Stomach (tissue), 9 donors: Measurements from ENCODE around the gene PDF. TPM values are rescaled to one million over a fixed set of nuclear protein-coding genes. Genes with fewer than 3 reads are reported as not detected.

Experiments used
- DNase-seq, 2 donors: peaks; one replicate each; pipeline versions ENCODE4 v3.0.0 to v3.0.0-alpha.2; 2013 to 2019
- H3K27ac ChIP-seq, 5 donors: fragments of 200-600 bp in 4 of 5; sonication (generic) in 4 of 5; one replicate each; pipeline ENCODE4 v1.5.1; 2013 to 2019; ENCODE audit warnings: mild to moderate bottlenecking in 1 of 5, moderate library complexity in 1 of 5
- H3K27me3 ChIP-seq, 3 donors: fragments of 200-600 bp; sonication (generic); one replicate each; pipeline ENCODE4 v1.5.1; 2017 to 2019; ENCODE audit warnings: mixed run types in 1 of 3
- H3K36me3 ChIP-seq, 4 donors: fragments of 200-600 bp; sonication (generic); 1 replicate in 3 of 4; 2 replicates in 1 of 4; pipeline ENCODE4 v1.5.1; 2016 to 2019
- H3K4me1 ChIP-seq, 4 donors: fragments of 200-600 bp; sonication (generic); one replicate each; pipeline ENCODE4 v1.5.1; 2016 to 2019
- H3K4me3 ChIP-seq, 4 donors: fragments of 200-600 bp; sonication (generic) in 3 of 4; one replicate each; pipeline ENCODE4 v1.5.1; 2016 to 2019; ENCODE audit warnings: mild to moderate bottlenecking in 1 of 4
- H3K9me3 ChIP-seq, 4 donors: fragments of 200-600 bp; sonication (generic); one replicate each; pipeline ENCODE4 v1.5.1; 2016 to 2019
- CTCF ChIP-seq, 7 experiments: fragments of 450-650 bp in 4 of 7; fragments of 200-600 bp in 3 of 7; sonication (generic) in 3 of 7; IDR thresholded peaks; one replicate each; pipeline ENCODE4 v1.5.1; 2016 to 2019; ENCODE audit warnings: antibody characterized with exemption in 7 of 7, control low read depth in 2 of 7, mild to moderate bottlenecking in 1 of 7
- EP300 ChIP-seq: sonication (generic); formaldehyde crosslinking; IDR thresholded peaks from one replicate; pipeline ENCODE4 v1.6.1; 2017; ENCODE audit warnings: antibody characterized with exemption
- POLR2A ChIP-seq, 4 donors: fragments of 450-650 bp; IDR thresholded peaks; one replicate each; pipeline ENCODE4 v1.6.1; 2016; ENCODE audit warnings: antibody characterized with exemption in 4 of 4, control low read depth in 2 of 4, mild to moderate bottlenecking in 1 of 4, moderate library complexity in 1 of 4
- POLR2AphosphoS5 ChIP-seq, 3 donors: sonication (generic); formaldehyde crosslinking; IDR thresholded peaks; one replicate each; pipeline ENCODE4 v1.6.1; 2016; ENCODE audit warnings: antibody characterized with exemption in 3 of 3
- WGBS, 5 donors: extraction: QIAGEN DNeasy Blood & Tissue Kit in 3 of 5; methylation state at CpG; one replicate each; pipeline versions ENCODE4 v1.1.5 to v1.1.7; 2013 to 2018; 5-methylcytosine and 5-hydroxymethylcytosine counted together
- intact Hi-C: fragments of 100-400 bp; cut with DNase I; formaldehyde crosslinking; loops from one replicate; pipeline ENCODE4 v1.15.1; 2023; ENCODE audit warnings: low total_unique reads
- polyA plus RNA-seq, 3 donors: library from polyadenylated mRNA; stranded (reverse); fragments of 200-250 nt; gene quantifications; one replicate each; pipeline ENCODE4 v1.2.3, GENCODE V29; 2013
- total RNA-seq, 5 donors: library from RNA; depleted of rRNA; stranded (reverse); fragments of >200 nt; gene quantifications; one replicate each; pipeline versions ENCODE4 v1.1.0 to v1.2.3, GENCODE V29; 2014 to 2016
- donor health status: healthy with polysubstance abuse.
- donor health status: Bipolar disorder and iron deficiency.
- donor health status: healthy.

The PDF gene
- total and polyA plus RNA-seq, 8 donors, result 1.7 to 131 (median 7.9) TPM; not detected in 1

- H3K4me3 ChIP-seq, result no peak overlapping the region
- H3K36me3 ChIP-seq, result peaks cover 92 to 100% (median 100%) of the 10 kb centered on the region in 4 donors
- no peak for TF ChIP-seq CTCF (IDR thresholded peaks at IDR 0.05)
- TF ChIP-seq POLR2AphosphoS5 (IDR thresholded peaks at IDR 0.05), result no peak
- no peak for TF ChIP-seq EP300
- TF ChIP-seq POLR2A (IDR thresholded peaks at IDR 0.05), result no peak
- peaks cover 21 to 33% (median 25%) of the 10 kb centered on the region in 4 donors for H3K4me1 ChIP-seq
- H3K9me3 ChIP-seq, result no peaks in the 10 kb centered on the region
- peak overlapping the region in 1 of 5 donors; percentile 9 for H3K27ac ChIP-seq
- H3K27me3 ChIP-seq, result no peaks in the 10 kb centered on the region
- no peak for DNase-seq
- whole genome bisulfite sequencing, 5 donors, result 86 to 94% (median 91%) methylated on average over 9 of the region's 9 CpGs
- intact Hi-C loops, result no loop called here
Measured at GRCh38 chr16:69319381-69319780, 11.0 kb downstream of the PDF start.

GRCh38 chr16:69318911-69319289 lies 11.5 kb downstream of the PDF start:
- intact Hi-C loops, result no loop called here
- WGBS, 5 donors, result 75 to 80% (median 78%) methylated on average over 10 of the region's 10 CpGs
- Histone ChIP-seq H3K27ac (peak overlapping the region in 1 of 5 donors; percentile 9), H3K9me3 (no peaks in the 10 kb centered on the region), H3K4me3 (no peak overlapping the region), H3K36me3 (peaks cover 87 to 100% (median 99%) of the 10 kb centered on the region in 4 donors), H3K27me3 (no peaks in the 10 kb centered on the region), H3K4me1 (peaks cover 20 to 33% (median 25%) of the 10 kb centered on the region in 4 donors)
- TF ChIP-seq POLR2A (IDR thresholded peaks at IDR 0.05) (no peak), EP300 (no peak), CTCF (IDR thresholded peaks at IDR 0.05) (no peak), POLR2AphosphoS5 (IDR thresholded peaks at IDR 0.05) (no peak)
- DNase-seq, result no peak

DNA sequence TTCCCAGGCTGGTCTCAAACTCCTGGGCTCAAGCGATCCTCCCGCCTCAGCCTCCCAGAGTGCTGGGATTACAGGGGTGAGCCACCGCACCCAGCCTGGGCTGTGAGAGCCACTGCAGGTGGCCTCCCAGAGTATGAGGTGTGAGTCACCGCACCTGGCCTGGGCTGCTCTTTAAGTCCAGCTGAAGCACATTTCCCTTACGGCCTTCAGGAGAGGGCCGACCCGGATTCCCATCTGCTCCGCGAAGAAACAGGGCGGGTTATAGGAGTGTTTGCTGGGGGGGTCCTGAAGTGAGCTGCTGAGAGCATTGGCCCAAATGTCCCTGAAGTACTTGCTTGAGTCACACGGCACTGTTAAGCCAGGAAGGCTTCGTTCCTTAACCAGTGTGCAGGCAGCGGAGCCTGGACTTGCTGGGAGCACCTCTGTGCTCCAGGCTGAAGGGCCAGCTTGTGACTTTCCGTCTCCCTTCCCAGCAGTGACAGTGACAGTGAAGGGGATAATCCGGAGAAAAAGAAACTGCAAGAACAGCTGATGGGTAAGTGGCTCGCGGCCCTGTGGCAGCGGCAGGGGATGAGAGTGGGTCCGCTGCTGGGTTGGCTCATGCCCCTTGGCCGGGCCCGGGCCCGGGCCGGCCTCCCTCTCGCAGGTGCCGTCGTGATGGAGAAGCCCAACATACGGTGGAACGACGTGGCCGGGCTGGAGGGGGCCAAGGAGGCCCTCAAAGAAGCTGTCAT lies 12.0 kb downstream of the PDF start:
- DNase-seq, result no peak
- Histone ChIP-seq H3K9me3 (no peaks in the 10 kb centered on the region), H3K4me3 (no peak overlapping the region), H3K27ac (no peak overlapping the region), H3K4me1 (peaks cover 20 to 34% (median 25%) of the 10 kb centered on the region in 4 donors), H3K27me3 (no peaks in the 10 kb centered on the region), H3K36me3 (peaks cover 82 to 98% (median 95%) of the 10 kb centered on the region in 4 donors)
- 91 to 97% (median 94%) methylated on average over 28 to 30 of the region's 30 CpGs for WGBS, 5 donors
- intact Hi-C loops, result no loop called here
- TF ChIP-seq POLR2A (IDR thresholded peaks at IDR 0.05) (no peak), POLR2AphosphoS5 (IDR thresholded peaks at IDR 0.05) (no peak), EP300 (no peak), CTCF (IDR thresholded peaks at IDR 0.05) (no peak)

GRCh38 chr16:69316595-69317034 lies 13.8 kb downstream of the PDF start:
- TF ChIP-seq EP300 (no peak), CTCF (IDR thresholded peaks at IDR 0.05) (no peak), POLR2A (IDR thresholded peaks at IDR 0.05) (no peak), POLR2AphosphoS5 (IDR thresholded peaks at IDR 0.05) (no peak)
- Histone ChIP-seq H3K36me3 (peaks cover 65 to 81% (median 77%) of the 10 kb centered on the region in 4 donors), H3K27ac (no peak overlapping the region), H3K4me3 (no peak overlapping the region), H3K27me3 (no peaks in the 10 kb centered on the region), H3K9me3 (no peaks in the 10 kb centered on the region), H3K4me1 (peaks cover 30 to 49% (median 42%) of the 10 kb centered on the region in 4 donors)
- intact Hi-C loops, result no loop called here
- WGBS, 5 donors, result 84 to 90% (median 86%) methylated on average over 12 to 17 of the region's 17 CpGs
- peak in 1 of 2 donors; percentile 52 for DNase-seq
